ENCODE measurements around the gene OR2F2. TPM values are rescaled to one million over a fixed set of nuclear protein-coding genes. Genes with fewer than 3 reads are reported as not detected.

The OR2F2 gene
- total RNA-seq, 1 donor from 2014 or later, result not detected

DNA sequence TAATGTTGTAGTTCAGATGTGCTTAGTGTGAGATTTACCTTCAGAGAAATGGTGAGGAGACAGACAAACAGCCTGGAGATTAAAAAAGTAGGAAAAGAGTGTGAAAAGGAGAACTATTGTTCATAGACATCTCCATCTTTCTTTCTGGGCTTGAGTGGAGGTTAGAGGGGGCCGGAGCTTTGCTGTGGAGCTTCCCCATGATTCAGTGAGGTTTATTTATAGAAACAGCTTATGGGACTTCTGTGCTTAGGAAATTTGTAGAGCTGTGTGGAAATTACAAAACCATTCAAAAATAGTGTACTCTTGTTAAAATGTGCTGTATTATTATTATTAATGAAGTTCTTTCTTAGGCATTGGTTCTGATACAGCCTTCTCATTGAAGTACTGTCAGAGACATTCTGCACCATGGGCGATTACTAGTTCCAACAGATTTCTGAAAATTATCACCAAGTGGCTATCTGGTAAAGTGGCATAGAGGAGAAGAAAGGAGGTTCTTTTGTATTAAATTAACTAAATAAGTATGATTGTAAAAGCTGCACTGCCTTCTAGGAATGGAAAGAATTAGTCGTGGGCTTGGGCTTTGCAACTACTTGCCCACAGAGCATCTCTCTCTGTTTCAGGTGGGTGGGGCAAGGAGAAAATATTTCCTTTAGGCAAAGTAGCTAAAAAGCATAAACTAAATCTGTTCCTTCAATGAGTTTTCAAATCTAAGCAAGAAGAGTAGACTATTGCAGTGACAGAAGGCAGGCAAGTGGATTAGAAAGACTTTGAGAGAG lies 24.4 kb upstream of the OR2F2 start:
- DNase-seq, result no peak
- no peak for ATAC-seq (ENCODE audit: low read depth)
- H3K27ac Mint-ChIP-seq, result no peak overlapping the region
- POLR2A ChIA-PET, result no interaction called here
- CTCF ChIA-PET, result no interaction called here
- no peaks in the 10 kb centered on the region for H3K4me1 Mint-ChIP-seq
- H3K27me3 Mint-ChIP-seq, result peaks cover 17% of the 10 kb centered on the region
- intact Hi-C loops (cut with micrococcal nuclease), result no loop called here
- H3K9me3 Mint-ChIP-seq, result no peaks in the 10 kb centered on the region
- no peaks in the 10 kb centered on the region for H3K36me3 Mint-ChIP-seq (ENCODE audit: low read depth)
- H3K4me3 Mint-ChIP-seq, result no peak overlapping the region
- TF ChIP-seq, protein P1, sequence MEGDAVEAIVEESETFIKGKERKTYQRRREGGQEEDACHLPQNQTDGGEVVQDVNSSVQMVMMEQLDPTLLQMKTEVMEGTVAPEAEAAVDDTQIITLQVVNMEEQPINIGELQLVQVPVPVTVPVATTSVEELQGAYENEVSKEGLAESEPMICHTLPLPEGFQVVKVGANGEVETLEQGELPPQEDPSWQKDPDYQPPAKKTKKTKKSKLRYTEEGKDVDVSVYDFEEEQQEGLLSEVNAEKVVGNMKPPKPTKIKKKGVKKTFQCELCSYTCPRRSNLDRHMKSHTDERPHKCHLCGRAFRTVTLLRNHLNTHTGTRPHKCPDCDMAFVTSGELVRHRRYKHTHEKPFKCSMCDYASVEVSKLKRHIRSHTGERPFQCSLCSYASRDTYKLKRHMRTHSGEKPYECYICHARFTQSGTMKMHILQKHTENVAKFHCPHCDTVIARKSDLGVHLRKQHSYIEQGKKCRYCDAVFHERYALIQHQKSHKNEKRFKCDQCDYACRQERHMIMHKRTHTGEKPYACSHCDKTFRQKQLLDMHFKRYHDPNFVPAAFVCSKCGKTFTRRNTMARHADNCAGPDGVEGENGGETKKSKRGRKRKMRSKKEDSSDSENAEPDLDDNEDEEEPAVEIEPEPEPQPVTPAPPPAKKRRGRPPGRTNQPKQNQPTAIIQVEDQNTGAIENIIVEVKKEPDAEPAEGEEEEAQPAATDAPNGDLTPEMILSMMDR (IDR thresholded peaks at IDR 0.05), result no peak

DNA sequence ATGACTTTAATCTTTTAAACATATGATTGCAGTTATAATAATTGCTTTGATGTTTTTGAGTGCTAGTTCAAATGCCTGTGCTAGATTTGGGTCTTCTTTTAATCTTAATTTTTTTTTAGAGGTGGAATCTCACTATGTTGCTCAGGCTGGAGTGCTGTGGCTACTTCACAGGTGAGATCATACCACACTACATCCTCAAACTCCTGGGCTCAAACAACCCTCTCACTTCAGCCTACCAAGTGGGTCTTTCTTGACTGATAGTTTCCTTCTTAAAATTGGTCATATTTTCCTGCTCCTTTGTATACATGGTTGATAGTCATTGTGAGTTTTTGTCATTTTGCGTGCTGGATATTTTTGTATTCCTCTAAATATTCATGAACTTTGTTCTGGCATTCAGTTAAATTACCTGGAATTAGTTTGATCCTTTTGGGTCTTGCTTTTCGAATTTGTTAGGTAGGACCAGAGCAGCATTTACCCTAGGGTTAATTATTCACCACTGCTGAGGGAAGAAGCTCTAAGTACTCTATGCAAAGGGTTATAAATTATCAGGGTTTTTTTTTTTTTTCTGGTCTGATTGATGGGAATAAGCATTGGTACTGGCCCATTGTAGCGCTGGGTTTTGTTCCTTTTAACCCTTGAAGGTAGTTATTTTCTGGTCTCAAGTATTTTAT lies 21.0 kb upstream of the OR2F2 start:
- peaks cover 26% of the 10 kb centered on the region for H3K27me3 Mint-ChIP-seq
- CTCF ChIA-PET, result no interaction called here
- TF ChIP-seq, protein P1 (IDR thresholded peaks at IDR 0.05), result no peak
- POLR2A ChIA-PET, result no interaction called here
- H3K36me3 Mint-ChIP-seq (ENCODE audit: low read depth), result no peaks in the 10 kb centered on the region
- DNase-seq (no peak), ATAC-seq (ENCODE audit: low read depth) (no peak)
- intact Hi-C loops (cut with micrococcal nuclease), result no loop called here
- no peak overlapping the region for H3K4me3 Mint-ChIP-seq
- H3K27ac Mint-ChIP-seq, result no peak overlapping the region
- H3K9me3 Mint-ChIP-seq, result no peaks in the 10 kb centered on the region
- no peaks in the 10 kb centered on the region for H3K4me1 Mint-ChIP-seq

DNA sequence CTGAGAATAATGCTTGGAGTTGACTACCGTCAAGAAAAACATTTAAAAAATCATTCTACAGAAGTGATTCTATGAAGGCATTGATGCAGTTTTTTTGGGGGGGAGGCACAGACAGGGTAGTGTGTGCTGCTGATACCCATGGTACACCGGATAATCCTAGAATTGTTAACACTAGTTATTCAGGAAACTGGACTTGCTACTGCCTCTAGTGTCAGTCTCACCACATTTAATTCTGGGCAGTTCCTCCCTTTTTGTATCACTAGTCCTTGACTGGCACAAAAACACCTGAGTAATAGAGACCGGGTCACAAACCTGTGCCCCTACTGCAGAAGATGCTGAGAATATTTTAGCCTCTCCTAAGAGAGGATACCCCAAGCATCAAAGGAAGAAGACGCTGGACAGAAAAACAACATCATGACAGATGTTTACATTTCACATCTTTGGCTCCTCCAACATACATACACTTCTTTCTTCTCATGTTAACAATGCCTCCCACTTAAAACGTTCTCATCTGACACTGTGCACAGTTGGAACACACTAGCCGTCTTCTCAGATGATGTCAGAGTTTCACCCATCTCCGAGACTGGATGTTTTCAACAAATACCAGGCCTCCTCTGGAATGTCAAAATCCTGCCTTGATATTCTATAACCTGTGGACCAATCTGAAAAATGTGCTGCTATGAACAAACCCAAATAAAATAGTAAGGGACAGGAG lies 19.9 kb upstream of the OR2F2 start:
- CTCF ChIA-PET, result no interaction called here
- ATAC-seq (ENCODE audit: low read depth) (no peak), DNase-seq (no peak)
- peaks cover 30% of the 10 kb centered on the region for H3K27me3 Mint-ChIP-seq
- no peak overlapping the region for H3K4me3 Mint-ChIP-seq
- no peaks in the 10 kb centered on the region for H3K4me1 Mint-ChIP-seq
- H3K27ac Mint-ChIP-seq, result no peak overlapping the region
- intact Hi-C loops (cut with micrococcal nuclease), result no loop called here
- POLR2A ChIA-PET, result no interaction called here
- H3K36me3 Mint-ChIP-seq (ENCODE audit: low read depth), result no peaks in the 10 kb centered on the region
- no peaks in the 10 kb centered on the region for H3K9me3 Mint-ChIP-seq
- TF ChIP-seq, protein P1 (IDR thresholded peaks at IDR 0.05), result no peak

DNA sequence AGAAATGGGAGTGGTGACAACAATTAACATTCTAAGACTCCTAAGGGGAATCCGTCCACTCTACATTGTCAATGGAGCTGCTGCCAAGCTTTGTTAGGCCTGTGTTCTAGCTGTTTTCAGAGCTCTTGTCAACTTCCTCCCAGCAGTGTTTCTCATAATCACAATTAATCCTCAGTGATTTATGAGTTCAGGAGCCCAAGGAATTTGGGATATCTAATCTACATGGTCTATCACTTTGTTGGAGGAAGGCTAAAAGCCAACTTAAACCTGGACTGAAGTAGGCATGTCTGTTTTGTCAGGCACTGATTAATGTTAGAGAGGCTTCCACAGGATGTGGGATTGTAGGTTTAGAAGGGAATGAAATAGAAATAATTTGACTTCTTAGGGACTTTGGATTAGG lies 10.2 kb upstream of the OR2F2 start:
- no peak overlapping the region for H3K27ac Mint-ChIP-seq
- H3K27me3 Mint-ChIP-seq, result peaks cover 25% of the 10 kb centered on the region
- H3K4me3 Mint-ChIP-seq, result no peak overlapping the region
- no peak for ATAC-seq (ENCODE audit: low read depth)
- TF ChIP-seq, protein P1 (IDR thresholded peaks at IDR 0.05), result no peak
- H3K36me3 Mint-ChIP-seq (ENCODE audit: low read depth), result no peaks in the 10 kb centered on the region
- intact Hi-C loops (cut with micrococcal nuclease), result no loop called here
- POLR2A ChIA-PET, result no interaction called here
- CTCF ChIA-PET, result no interaction called here
- no peaks in the 10 kb centered on the region for H3K4me1 Mint-ChIP-seq
- no peaks in the 10 kb centered on the region for H3K9me3 Mint-ChIP-seq
- no peak for DNase-seq

All from activated B cell treated with CpG ODN at 0.5 μM for 24 hours (primary cell).